Smooth muscle cell (in vitro differentiated cells): ENCODE data around the gene SERINC5. TPM values are rescaled to one million over a fixed set of nuclear protein-coding genes. Genes with fewer than 3 reads are reported as not detected.

ENCODE experiments used
- DNase-seq: peaks from one replicate; lab custom pipeline; 2025; ENCODE audit not compliant: unreplicated experiment; lab: John Stamatoyannopoulos, UW
- H2AFZ ChIP-seq: fragments of 200-600 bp; sonication (generic); 2 replicates; pipeline ENCODE4 v1.6.0; 2016; ENCODE audit warnings: antibody characterized with exemption, low read depth, mild to moderate bottlenecking
- H3F3A ChIP-seq: fragments of 200-600 bp; sonication (generic); 2 replicates; pipeline ENCODE4 v1.6.0; 2017; ENCODE audit warnings: antibody characterized with exemption, low read depth
- H3K27ac ChIP-seq: fragments of 200-600 bp; sonication (generic); 2 replicates; pipeline ENCODE4 v1.5.1; 2016; ENCODE audit warnings: low read depth, mild to moderate bottlenecking
- H3K27me3 ChIP-seq: fragments of 200-600 bp; sonication (generic); 2 replicates; pipeline ENCODE4 v1.6.1; 2016; ENCODE audit warnings: low read depth, mild to moderate bottlenecking
- H3K36me3 ChIP-seq: fragments of 200-600 bp; sonication (generic); 2 replicates; pipeline ENCODE4 v1.5.1; 2016; ENCODE audit warnings: low read depth
- H3K4me1 ChIP-seq: fragments of 200-600 bp; sonication (generic); 2 replicates; pipeline ENCODE4 v1.5.1; 2016; ENCODE audit warnings: low read depth
- H3K4me2 ChIP-seq: fragments of 200-600 bp; sonication (generic); 2 replicates; pipeline ENCODE4 v1.6.0; 2016; ENCODE audit warnings: mild to moderate bottlenecking
- H3K4me3 ChIP-seq: fragments of 200-600 bp; sonication (generic); 2 replicates; pipeline ENCODE4 v1.5.1; 2016; ENCODE audit warnings: mild to moderate bottlenecking
- H3K79me2 ChIP-seq: fragments of 200-600 bp; sonication (generic); 2 replicates; pipeline ENCODE4 v1.6.0; 2016; ENCODE audit warnings: low read depth, mild to moderate bottlenecking
- H3K9ac ChIP-seq: fragments of 200-600 bp; sonication (generic); 2 replicates; pipeline ENCODE4 v1.6.0; 2016; ENCODE audit warnings: low read depth
- H3K9me3 ChIP-seq: fragments of 200-600 bp; sonication (generic); replicated peaks from 2 replicates; pipeline ENCODE4 v1.5.1; 2016; ENCODE audit warnings: low read depth
- H4K20me1 ChIP-seq: fragments of 200-600 bp; sonication (generic); 2 replicates; pipeline ENCODE4 v1.6.0; 2016; ENCODE audit warnings: low read depth
- WGBS: methylation state at CpG from one replicate; pipeline ENCODE4 v1.1.7; 2016; ENCODE audit warnings: low lambda C conversion rate; 5-methylcytosine and 5-hydroxymethylcytosine counted together
- polyA plus RNA-seq: library from polyadenylated mRNA; unstranded; fragments of >200 nt; fragmentation: Nextera tagmentation; extraction: Ambion mirVana; gene quantifications from 2 replicates; pipeline ENCODE4 v1.2.1, GENCODE V29; 2016
- total RNA-seq: library from RNA; depleted of rRNA; stranded (reverse); fragments of >200 nt; gene quantifications from 2 replicates; pipeline ENCODE4 v1.2.3, GENCODE V29; 2014
- TF ChIP-seq, protein P1 (sequence below): fragments of 200-600 bp; sonication (generic); IDR thresholded peaks from 2 replicates; pipeline ENCODE4 v1.5.1; 2017; ENCODE audit warnings: borderline replicate concordance, mild to moderate bottlenecking, antibody characterized with exemption; ENCODE audit not compliant: insufficient read depth, poor library complexity, severe bottlenecking

Gene SERINC5
- total and polyA plus RNA-seq, 2 experiments from 2014 or later = 4.5 to 37.0 TPM

DNA sequence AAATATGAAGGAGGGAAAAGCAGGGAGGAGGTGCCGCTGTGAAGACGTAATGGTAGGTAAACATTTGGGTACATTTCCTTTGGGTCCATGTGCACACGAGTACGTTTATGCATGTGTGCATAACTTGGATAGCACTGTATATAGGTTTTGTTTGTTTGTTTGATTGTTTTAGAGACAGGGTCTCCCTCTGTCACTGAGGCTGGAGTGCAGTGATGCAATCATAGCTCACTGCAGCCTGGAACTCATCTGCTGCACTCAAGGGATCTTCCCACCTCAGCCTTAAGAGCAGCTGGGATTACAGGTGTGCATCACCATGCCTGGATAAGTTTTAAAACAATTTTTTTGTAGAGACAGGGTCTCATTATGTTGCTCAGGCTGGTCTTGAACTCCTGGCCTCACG is 126.7 kb downstream of the SERINC5 start:
- Histone ChIP-seq H3F3A (peaks cover 9% of the 10 kb centered on the region), H3K79me2 (no peaks in the 10 kb centered on the region), H3K36me3 (no peaks in the 10 kb centered on the region), H4K20me1 (no peaks in the 10 kb centered on the region), H3K27ac (no peak overlapping the region), H3K27me3 (no peaks in the 10 kb centered on the region), H3K9ac (no peak overlapping the region), H3K9me3 (no peaks in the 10 kb centered on the region), H2AFZ (no peak overlapping the region), H3K4me2 (no peak overlapping the region), H3K4me3 (no peak overlapping the region), H3K4me1 (peaks cover 22% of the 10 kb centered on the region)
- WGBS = 97% methylated on average over 5 of the region's 5 CpGs
- TF ChIP-seq, protein P1, sequence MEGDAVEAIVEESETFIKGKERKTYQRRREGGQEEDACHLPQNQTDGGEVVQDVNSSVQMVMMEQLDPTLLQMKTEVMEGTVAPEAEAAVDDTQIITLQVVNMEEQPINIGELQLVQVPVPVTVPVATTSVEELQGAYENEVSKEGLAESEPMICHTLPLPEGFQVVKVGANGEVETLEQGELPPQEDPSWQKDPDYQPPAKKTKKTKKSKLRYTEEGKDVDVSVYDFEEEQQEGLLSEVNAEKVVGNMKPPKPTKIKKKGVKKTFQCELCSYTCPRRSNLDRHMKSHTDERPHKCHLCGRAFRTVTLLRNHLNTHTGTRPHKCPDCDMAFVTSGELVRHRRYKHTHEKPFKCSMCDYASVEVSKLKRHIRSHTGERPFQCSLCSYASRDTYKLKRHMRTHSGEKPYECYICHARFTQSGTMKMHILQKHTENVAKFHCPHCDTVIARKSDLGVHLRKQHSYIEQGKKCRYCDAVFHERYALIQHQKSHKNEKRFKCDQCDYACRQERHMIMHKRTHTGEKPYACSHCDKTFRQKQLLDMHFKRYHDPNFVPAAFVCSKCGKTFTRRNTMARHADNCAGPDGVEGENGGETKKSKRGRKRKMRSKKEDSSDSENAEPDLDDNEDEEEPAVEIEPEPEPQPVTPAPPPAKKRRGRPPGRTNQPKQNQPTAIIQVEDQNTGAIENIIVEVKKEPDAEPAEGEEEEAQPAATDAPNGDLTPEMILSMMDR = no peak
- no peak for DNase-seq

DNA sequence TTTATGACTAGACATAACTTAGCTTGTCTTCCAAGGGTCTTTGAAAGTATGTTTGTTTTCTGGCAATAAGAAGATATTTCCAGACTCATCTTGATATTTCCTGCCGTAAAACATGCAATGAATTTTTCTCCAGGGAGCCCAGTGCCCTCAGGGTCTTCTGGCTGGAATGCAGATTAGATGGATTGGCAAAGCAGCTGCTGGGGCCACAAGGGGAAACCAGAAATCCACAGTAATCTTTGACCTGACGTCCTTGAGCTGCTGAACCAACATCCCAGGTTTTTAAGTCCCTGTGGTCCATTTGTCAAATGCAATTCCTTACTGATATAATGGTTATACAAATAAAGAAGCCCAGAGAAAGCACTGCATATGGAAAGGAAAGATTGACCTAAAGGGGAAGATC is 127.7 kb downstream of the SERINC5 start:
- Histone ChIP-seq H4K20me1 (no peaks in the 10 kb centered on the region), H3K9me3 (no peaks in the 10 kb centered on the region), H3K36me3 (no peaks in the 10 kb centered on the region), H3K4me3 (no peak overlapping the region), H3K9ac (no peak overlapping the region), H3K27me3 (no peaks in the 10 kb centered on the region), H3K4me1 (peaks cover 22% of the 10 kb centered on the region), H3F3A (peaks cover 6% of the 10 kb centered on the region), H3K4me2 (peak overlapping the region; percentile 7), H3K79me2 (no peaks in the 10 kb centered on the region), H2AFZ (no peak overlapping the region), H3K27ac (no peak overlapping the region)
- no peak for DNase-seq
- TF ChIP-seq, protein P1 = no peak
- 3% methylated on average over 2 of the region's 2 CpGs for WGBS

GRCh38 chr5:80127116-80127552 is 128.7 kb downstream of the SERINC5 start:
- Histone ChIP-seq H3K9ac (no peak overlapping the region), H3K27ac (no peak overlapping the region), H3K4me3 (no peak overlapping the region), H3K9me3 (no peaks in the 10 kb centered on the region), H3K4me1 (peaks cover 22% of the 10 kb centered on the region), H3K36me3 (no peaks in the 10 kb centered on the region), H3K27me3 (no peaks in the 10 kb centered on the region), H4K20me1 (no peaks in the 10 kb centered on the region), H2AFZ (no peak overlapping the region), H3K4me2 (no peak overlapping the region), H3F3A (peaks cover 6% of the 10 kb centered on the region), H3K79me2 (no peaks in the 10 kb centered on the region)
- DNase-seq = no peak
- WGBS = 89% methylated on average over 4 of the region's 4 CpGs
- TF ChIP-seq, protein P1 = no peak

DNA sequence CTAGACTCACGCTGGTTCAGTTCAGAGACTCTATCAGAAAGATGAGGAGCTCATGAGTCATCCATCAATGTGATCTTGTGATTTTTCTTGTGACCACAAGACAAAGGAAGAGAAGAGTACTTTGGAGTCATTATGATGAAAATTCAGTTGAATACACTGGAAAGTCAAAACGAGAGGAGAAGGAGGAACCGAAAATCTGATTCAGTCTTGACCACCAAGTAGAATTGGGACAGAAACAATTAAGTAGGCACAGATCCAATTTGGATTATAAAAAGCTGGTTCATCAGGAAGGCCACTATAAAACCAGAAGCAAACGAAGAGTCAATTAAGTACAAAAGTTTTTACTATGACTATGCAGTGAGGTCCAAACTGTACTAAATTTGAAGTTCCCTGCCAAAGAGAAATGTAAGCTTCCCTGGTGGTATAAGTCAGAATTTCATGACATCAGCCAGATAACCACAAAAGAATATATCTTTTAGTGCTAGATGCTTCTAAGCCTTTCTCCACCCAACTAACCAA is 129.8 kb downstream of the SERINC5 start:
- Histone ChIP-seq H3K4me3 (no peak overlapping the region), H3K36me3 (no peaks in the 10 kb centered on the region), H3K27me3 (no peaks in the 10 kb centered on the region), H3K9ac (peak overlapping the region; percentile 49), H4K20me1 (no peaks in the 10 kb centered on the region), H3K4me1 (peaks cover 22% of the 10 kb centered on the region), H3K27ac (peak overlapping the region; percentile 88), H3K9me3 (no peaks in the 10 kb centered on the region), H2AFZ (no peak overlapping the region), H3K4me2 (peak overlapping the region; percentile 36), H3K79me2 (no peaks in the 10 kb centered on the region), H3F3A (peaks cover 6% of the 10 kb centered on the region)
- DNase-seq = no peak
- TF ChIP-seq, protein P1 = no peak
- WGBS = 46% methylated on average over 4 of the region's 4 CpGs
